K562 (cell line): ENCODE results near the gene RALGPS1. TPM values are rescaled to one million over a fixed set of nuclear protein-coding genes. Genes with fewer than 3 reads are reported as not detected.

Source experiments
- ARID1B ChIP-seq: fragments of 450-650 bp; IDR thresholded peaks from 2 replicates; pipeline ENCODE4 v1.6.1; 2016; ENCODE audit warnings: antibody characterized with exemption, mild to moderate bottlenecking, inconsistent platforms
- CUX1 ChIP-seq: fragments of 200-800 bp; sonication (Bioruptor generic); IDR thresholded peaks from 2 replicates; pipeline ENCODE4 v1.6.1; 2016; ENCODE audit warnings: missing genetic modification characterization, missing compliant biosample characterization
- FOXK2 ChIP-seq, 2 experiments: fragments of 450-650 bp; IDR thresholded peaks in 1 of 2; conservative IDR thresholded peaks in 1 of 2; 2 replicates each; pipeline ENCODE4 v1.6.1; 2016; ENCODE audit warnings: low read depth in 2 of 2, mild to moderate bottlenecking in 1 of 2
- HNRNPLL ChIP-seq: fragments of 200-400 bp; formaldehyde crosslinking; IDR thresholded peaks from 2 replicates; pipeline ENCODE4 v1.6.1; 2017; ENCODE audit warnings: low read length, low read depth, mild to moderate bottlenecking; ENCODE audit not compliant: poor library complexity, severe bottlenecking
- KDM1A ChIP-seq, 2 experiments: fragments of 450-650 bp; IDR thresholded peaks; 2 replicates each; pipeline ENCODE4 v1.6.1; 2016; ENCODE audit warnings: mild to moderate bottlenecking in 2 of 2
- MAZ ChIP-seq, 2 experiments: fragments of 450-650 bp in 1 of 2; sonication (generic) in 1 of 2; formaldehyde crosslinking; IDR thresholded peaks in 1 of 2; conservative IDR thresholded peaks in 1 of 2; 2 replicates each; pipeline versions ENCODE4 v1.4.0 to v1.5.0; 2020; ENCODE audit warnings: mild to moderate bottlenecking in 1 of 2, missing genetic modification reagents in 1 of 2
- MTA1 ChIP-seq: fragments of 450-650 bp; IDR thresholded peaks from 2 replicates; pipeline ENCODE4 v1.6.1; 2017; ENCODE audit warnings: borderline replicate concordance
- NELFE ChIP-seq: IDR thresholded peaks from 2 replicates; pipeline ENCODE4 v1.6.1; 2011; ENCODE audit warnings: mild to moderate bottlenecking; ENCODE audit not compliant: insufficient read depth, insufficient read length
- POLR2G ChIP-seq: fragments of 200-400 bp; formaldehyde crosslinking; IDR thresholded peaks from 2 replicates; pipeline ENCODE4 v1.6.1; 2017; ENCODE audit warnings: low read depth, mild to moderate bottlenecking, antibody characterized with exemption, low read length, moderate library complexity
- TARDBP ChIP-seq: fragments of 450-650 bp; IDR thresholded peaks from 2 replicates; pipeline ENCODE4 v1.6.1; 2016
- ZNF174 ChIP-seq: fragments of 250-450 bp; sonication (Bioruptor Pico); IDR thresholded peaks from 2 replicates; pipeline ENCODE4 v1.4.0; 2020; ENCODE audit warnings: mild to moderate bottlenecking
- polyA plus RNA-seq, 8 experiments: library from polyadenylated mRNA; depleted of rRNA in 4 of 8; stranded (reverse) in 5 of 8; unstranded in 3 of 8; fragments of >200 nt; fragmentation: Nextera tagmentation in 2 of 8; fragmentation: Illumina TruSeq in 1 of 8; extraction: Ambion mirVana in 2 of 8; extraction: Trizol in 1 of 8; gene quantifications; 2 replicates each; pipeline versions ENCODE4 v1.2.1 to v1.2.3, GENCODE V29; 2011 to 2014; ENCODE audit warnings: inconsistent platforms in 1 of 8, missing spikeins in 1 of 8
- total RNA-seq, 7 experiments: library from RNA; depleted of rRNA in 6 of 7; stranded (reverse); fragments of >200 nt in 6 of 7; fragmentation: Illumina TruSeq in 2 of 7; extraction: Trizol in 2 of 7; gene quantifications; 2 replicates each; pipeline versions ENCODE4 v1.2.1 to v1.2.3, GENCODE V29; 2011 to 2021; ENCODE audit warnings: low replicate concordance in 1 of 7
- TF ChIP-seq, protein P1 (sequence below), 3 experiments: fragments of 200-800 bp in 1 of 3; fragments of 250-450 bp in 1 of 3; fragments of 450-650 bp in 1 of 3; sonication (Bioruptor Pico) in 1 of 3; sonication (Bioruptor generic) in 1 of 3; formaldehyde crosslinking in 1 of 3; IDR thresholded peaks; 2 replicates each; pipeline versions ENCODE4 v1.6.1 to v1.8.0; 2016 to 2022; ENCODE audit warnings: mild to moderate bottlenecking in 2 of 3, missing genetic modification characterization in 2 of 3, missing compliant biosample characterization in 1 of 3, moderate library complexity in 1 of 3
- TF ChIP-seq, protein P2 (sequence below): fragments of 250-450 bp; sonication (Bioruptor Pico); IDR thresholded peaks from 2 replicates; pipeline ENCODE4 v1.5.1; 2021; ENCODE audit warnings: mild to moderate bottlenecking
- TF ChIP-seq, protein P3 (sequence below): fragments of 250-450 bp; sonication (Bioruptor Pico); IDR thresholded peaks from 2 replicates; pipeline ENCODE4 v1.5.0; 2020; ENCODE audit warnings: mild to moderate bottlenecking

RALGPS1 gene
- total and polyA plus RNA-seq, 9 of the 15 experiments (the other 6 are each of a cell fraction or from before 2014, with no cell fraction given), result 0.04 to 2.6 (median 1.5) TPM

DNA sequence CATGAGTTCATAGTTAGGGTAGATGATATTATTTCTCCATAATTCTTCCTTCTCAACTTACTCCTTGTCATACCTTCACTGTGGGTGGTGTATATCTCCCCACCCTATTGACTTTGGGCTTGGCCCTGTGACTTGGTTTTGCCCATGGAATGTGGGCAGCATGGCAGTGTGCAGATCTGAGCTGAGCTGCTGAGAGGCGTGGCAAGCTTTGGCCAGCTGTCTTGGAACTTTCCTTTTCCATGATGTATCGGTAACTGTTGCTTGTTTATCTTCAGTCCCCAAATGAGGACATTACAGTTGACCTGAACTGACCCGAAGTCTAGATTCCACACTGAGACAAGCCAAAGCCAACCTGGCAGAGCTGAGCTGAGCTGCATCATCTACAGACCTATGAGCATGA is 70.4 kb downstream of the RALGPS1 start (continued):
- TF ChIP-seq, protein P1, sequence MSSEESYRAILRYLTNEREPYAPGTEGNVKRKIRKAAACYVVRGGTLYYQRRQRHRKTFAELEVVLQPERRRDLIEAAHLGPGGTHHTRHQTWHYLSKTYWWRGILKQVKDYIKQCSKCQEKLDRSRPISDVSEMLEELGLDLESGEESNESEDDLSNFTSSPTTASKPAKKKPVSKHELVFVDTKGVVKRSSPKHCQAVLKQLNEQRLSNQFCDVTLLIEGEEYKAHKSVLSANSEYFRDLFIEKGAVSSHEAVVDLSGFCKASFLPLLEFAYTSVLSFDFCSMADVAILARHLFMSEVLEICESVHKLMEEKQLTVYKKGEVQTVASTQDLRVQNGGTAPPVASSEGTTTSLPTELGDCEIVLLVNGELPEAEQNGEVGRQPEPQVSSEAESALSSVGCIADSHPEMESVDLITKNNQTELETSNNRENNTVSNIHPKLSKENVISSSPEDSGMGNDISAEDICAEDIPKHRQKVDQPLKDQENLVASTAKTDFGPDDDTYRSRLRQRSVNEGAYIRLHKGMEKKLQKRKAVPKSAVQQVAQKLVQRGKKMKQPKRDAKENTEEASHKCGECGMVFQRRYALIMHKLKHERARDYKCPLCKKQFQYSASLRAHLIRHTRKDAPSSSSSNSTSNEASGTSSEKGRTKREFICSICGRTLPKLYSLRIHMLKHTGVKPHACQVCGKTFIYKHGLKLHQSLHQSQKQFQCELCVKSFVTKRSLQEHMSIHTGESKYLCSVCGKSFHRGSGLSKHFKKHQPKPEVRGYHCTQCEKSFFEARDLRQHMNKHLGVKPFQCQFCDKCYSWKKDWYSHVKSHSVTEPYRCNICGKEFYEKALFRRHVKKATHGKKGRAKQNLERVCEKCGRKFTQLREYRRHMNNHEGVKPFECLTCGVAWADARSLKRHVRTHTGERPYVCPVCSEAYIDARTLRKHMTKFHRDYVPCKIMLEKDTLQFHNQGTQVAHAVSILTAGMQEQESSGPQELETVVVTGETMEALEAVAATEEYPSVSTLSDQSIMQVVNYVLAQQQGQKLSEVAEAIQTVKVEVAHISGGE (CRISPR knock-in tag; IDR thresholded peaks at IDR 0.05), result no peak
- TF ChIP-seq POLR2G (no peak), FOXK2 (conservative IDR thresholded peaks at IDR 0.05 in 1 of 2, IDR thresholded peaks at IDR 0.05 in 1 of 2; ENCODE audit: low read depth in 2 of 2) (peak; percentile 48 to 52; a peak in 2 of 4 replicates), NELFE (no peak), MTA1 (no peak), ARID1B (peak; percentile 47; the same call in 1 of the 2 replicates), HNRNPLL (no peak), TARDBP (no peak), CUX1 (CRISPR knock-in tag) (no peak), ZNF174 (CRISPR knock-in tag) (no peak), MAZ (CRISPR knock-in tag; conservative IDR thresholded peaks at IDR 0.05 in 1 of 2, IDR thresholded peaks at IDR 0.05 in 1 of 2) (peak in 1 of 2 experiments; percentile 40; a peak in 1 of 4 replicates), KDM1A (IDR thresholded peaks at IDR 0.05) (no peak)
- TF ChIP-seq, protein P2, sequence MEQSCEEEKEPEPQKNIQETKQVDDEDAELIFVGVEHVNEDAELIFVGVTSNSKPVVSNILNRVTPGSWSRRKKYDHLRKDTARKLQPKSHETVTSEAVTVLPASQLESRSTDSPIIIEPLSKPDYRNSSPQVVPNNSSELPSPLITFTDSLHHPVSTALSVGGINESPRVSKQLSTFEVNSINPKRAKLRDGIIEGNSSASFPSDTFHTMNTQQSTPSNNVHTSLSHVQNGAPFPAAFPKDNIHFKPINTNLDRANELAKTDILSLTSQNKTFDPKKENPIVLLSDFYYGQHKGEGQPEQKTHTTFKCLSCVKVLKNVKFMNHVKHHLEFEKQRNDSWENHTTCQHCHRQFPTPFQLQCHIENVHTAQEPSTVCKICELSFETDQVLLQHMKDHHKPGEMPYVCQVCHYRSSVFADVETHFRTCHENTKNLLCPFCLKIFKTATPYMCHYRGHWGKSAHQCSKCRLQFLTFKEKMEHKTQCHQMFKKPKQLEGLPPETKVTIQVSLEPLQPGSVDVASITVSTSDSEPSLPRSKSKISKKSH (CRISPR knock-in tag), result no peak
- TF ChIP-seq, protein P3, sequence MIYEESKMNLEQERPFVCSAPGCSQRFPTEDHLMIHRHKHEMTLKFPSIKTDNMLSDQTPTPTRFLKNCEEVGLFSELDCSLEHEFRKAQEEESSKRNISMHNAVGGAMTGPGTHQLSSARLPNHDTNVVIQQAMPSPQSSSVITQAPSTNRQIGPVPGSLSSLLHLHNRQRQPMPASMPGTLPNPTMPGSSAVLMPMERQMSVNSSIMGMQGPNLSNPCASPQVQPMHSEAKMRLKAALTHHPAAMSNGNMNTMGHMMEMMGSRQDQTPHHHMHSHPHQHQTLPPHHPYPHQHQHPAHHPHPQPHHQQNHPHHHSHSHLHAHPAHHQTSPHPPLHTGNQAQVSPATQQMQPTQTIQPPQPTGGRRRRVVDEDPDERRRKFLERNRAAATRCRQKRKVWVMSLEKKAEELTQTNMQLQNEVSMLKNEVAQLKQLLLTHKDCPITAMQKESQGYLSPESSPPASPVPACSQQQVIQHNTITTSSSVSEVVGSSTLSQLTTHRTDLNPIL (CRISPR knock-in tag), result no peak
